ENCODE data around the gene TBL2.
A peak's percentile ranks its signal among the peaks of the same experiment; 100 is the strongest.
"Not testable (repeated sequence)": the region's sequence is repeated elsewhere in the genome, so short reads cannot be mapped to it uniquely, and the experiment has no call there.

The TBL2 gene

GRCh38 chr7:73578342-73579128, at the start of gene TBL2:
Gene TBL2, minus strand, starts transcription at chr7:73578579. Its CDS starts 30 bp downstream, at chr7:73578549.
- peak; percentile 98 for DNase-seq

GRCh38 chr7:73626814-73627213, 48.4 kb upstream of the TBL2 start:
- no peak for DNase-seq

- DNase-seq = no peak
These were observed 46.9 kb upstream of the TBL2 start for GRCh38 chr7:73625276-73625675.

GRCh38 chr7:73624669-73625001, 46.3 kb upstream of the TBL2 start:
- no peak for DNase-seq

- DNase-seq = peak; percentile 71
These were observed 45.7 kb upstream of the TBL2 start, which contains the start of gene MLXIPL for GRCh38 chr7:73623798-73624668. Gene MLXIPL, minus strand, starts transcription at chr7:73624522. Its CDS starts 30 bp downstream, at chr7:73624492.

GRCh38 chr7:73622909-73623797, 44.8 kb upstream of the TBL2 start:
- DNase-seq = no peak

GRCh38 chr7:73622527-73622908, 44.1 kb upstream of the TBL2 start:
- no peak for DNase-seq

GRCh38 chr7:73621168-73622063, 43.0 kb upstream of the TBL2 start:
- DNase-seq = no peak

GRCh38 chr7:73619394-73619793, 41.0 kb upstream of the TBL2 start:
- DNase-seq = not testable (repeated sequence)

GRCh38 chr7:73618538-73618937, 40.2 kb upstream of the TBL2 start:
- no peak for DNase-seq

- DNase-seq = not testable (repeated sequence)
These were observed 39.1 kb upstream of the TBL2 start for GRCh38 chr7:73617520-73617919.

GRCh38 chr7:73615886-73616285, 37.5 kb upstream of the TBL2 start:
- DNase-seq = no peak

- not testable (repeated sequence) for DNase-seq
These were observed 36.6 kb upstream of the TBL2 start for GRCh38 chr7:73614937-73615336.

GRCh38 chr7:73613954-73614735, 35.8 kb upstream of the TBL2 start:
- no peak for DNase-seq

GRCh38 chr7:73612598-73613269, 34.4 kb upstream of the TBL2 start:
- no peak for DNase-seq

GRCh38 chr7:73611017-73611555, 32.7 kb upstream of the TBL2 start:
- DNase-seq = no peak

GRCh38 chr7:73610105-73610504, 31.7 kb upstream of the TBL2 start:
- no peak for DNase-seq

- not testable (repeated sequence) for DNase-seq
These were observed 29.3 kb upstream of the TBL2 start for GRCh38 chr7:73607692-73607983.

GRCh38 chr7:73606801-73607691, 28.7 kb upstream of the TBL2 start:
- no peak for DNase-seq
